HCEC 1CT (cell line): ENCODE results near the gene ZFP57.

Experiments
- DNase-seq: peaks from one replicate; pipeline ENCODE4 v3.0.0-alpha.2; 2017

ZFP57 gene

DNA sequence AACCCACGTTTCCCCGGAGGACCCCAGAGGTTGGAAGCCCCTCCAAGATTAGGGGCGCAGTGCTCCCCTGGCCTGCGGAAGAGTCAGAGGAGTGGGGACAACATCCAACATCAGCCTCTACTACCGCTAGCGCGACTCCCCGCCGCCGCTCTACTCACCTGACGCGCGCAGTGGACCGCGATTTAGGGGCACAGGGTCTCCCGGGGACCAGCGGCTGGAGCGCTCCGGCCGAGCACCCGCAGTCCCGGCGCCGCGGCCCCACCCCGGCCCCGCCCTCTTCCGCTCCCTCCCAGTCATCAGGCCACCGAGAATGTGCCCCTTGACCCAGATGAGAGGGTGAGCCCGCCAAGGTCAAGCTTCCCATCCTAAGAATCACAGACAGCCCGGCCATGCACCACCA lies at the start of gene ZFP57:
Gene ZFP57, minus strand, starts transcription at position 249 of the 400 bp plus-strand sequence. CDS start 4,149 bp downstream, outside the sequence.
- DNase-seq, result no peak

DNA sequence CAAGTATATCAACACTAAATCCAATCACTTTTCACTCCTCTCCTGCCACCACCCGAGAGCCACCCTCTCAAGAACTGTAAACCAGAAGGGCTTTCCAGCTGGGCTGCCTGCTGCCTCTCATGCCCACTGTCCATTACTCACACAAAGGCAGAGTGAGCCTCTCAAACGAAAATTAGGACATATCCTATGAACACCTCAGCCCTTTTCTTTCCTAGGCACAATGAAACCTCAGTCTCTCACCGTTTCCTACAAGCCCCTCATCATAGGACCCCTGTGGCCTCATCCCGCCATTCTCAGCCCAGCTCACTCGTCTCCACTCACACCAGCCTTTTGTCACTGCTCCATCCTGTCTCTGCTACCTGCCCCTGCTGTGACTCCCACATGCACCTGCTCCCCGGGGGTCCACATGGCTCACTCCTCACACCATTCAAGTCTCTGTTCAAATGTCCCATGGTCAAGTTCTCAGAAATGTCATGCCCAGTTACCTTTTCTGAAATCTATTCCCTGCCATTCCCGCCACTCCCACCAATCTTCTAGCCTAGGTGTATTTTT lies 49.7 kb upstream of the ZFP57 start:
- DNase-seq, result no peak

DNA sequence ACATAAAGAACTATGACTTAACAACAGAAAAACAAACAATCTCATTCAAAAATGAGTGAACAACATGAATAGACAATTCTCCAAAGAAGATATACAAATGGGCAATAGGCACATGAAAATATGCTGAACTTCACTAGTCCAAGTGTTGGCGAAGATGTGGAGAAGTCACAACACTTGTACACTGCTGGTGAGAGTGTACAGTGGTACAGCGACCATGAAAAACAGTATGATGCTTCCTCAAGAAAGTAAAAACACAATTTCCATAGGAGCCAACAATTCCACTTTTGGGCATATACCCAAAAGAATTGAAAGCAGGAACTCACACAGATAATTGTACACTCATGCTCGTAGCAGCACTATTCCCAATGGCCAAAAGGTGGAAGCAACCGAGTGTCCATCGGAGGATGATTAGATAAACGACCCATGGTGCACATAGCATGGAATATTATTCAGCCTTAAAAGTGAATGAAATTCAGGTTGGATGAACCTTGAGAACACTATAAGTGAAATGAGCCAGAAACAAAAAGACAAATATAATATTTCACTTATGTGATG lies 48.9 kb upstream of the ZFP57 start:
- DNase-seq, result no peak

DNA sequence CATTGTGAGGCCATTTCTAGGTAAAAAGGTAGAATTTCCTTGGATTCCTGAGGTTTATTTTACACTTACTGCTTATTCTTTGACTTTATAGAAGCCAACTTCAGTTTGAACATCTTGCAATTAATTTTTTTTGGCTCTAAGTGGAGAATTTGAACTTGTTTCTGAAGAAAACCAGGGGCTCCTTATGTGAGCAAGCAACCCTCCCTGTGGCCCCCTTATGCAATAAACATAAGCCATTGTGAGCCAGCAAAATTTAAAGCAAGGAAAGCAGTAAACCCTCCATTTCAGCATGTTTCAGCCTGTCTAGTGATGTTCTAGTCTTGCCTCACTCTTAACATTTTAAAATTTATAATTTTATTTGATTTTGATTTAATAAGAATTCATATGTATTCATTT lies 47.9 kb upstream of the ZFP57 start:
- DNase-seq, result no peak

DNA sequence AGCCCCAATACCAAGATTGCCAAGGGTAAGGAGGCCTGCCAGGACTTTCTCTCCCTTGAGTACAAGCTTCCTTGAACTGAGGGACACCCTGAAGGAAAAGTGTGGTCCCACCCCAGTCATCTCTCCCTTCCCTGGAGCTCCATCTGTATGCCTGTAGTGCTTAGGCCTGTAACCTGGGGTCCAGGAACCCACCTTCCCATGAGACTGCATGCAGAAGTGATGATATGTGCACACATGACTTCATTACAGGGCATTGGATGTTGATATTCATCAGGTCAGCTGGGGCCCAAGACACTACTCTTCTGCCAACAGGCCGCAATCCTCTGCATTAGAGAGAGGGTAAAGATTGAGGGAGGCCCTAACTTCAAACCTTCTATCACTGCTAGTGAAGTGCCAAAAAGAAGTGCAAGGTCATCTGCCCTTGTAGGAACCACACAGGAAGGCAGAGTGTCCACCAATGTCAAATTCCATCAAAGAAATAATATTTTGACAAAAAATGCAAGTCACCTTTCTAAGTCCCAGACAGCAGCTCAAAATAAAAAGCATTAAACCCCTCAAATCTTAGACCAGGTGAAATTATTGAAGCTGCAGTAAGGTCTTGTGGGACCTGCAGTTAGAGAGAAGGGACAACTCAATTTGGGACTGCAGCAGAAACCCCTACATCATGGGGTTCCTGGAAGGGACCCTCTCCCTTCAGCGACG lies 47.4 kb upstream of the ZFP57 start:
- no peak for DNase-seq

DNA sequence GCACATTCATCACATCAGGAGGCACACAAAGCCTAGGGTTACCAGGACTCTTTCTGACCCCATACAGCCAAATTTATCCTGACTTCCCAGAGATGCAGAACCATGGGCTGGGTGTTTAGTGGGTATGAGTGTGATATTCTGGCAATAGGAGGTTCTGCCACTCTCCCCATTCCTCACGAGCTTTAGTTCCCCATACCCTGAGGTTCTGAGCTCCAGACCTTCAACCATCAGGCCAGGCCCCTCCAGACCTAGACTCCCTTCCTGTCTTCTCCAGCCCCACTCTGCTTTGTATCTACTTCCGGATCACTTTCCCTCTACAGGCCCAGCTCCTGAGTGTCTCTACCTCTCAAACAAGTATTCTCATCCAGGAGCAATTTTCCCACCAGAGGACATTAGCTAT lies 46.7 kb upstream of the ZFP57 start:
- no peak for DNase-seq

DNA sequence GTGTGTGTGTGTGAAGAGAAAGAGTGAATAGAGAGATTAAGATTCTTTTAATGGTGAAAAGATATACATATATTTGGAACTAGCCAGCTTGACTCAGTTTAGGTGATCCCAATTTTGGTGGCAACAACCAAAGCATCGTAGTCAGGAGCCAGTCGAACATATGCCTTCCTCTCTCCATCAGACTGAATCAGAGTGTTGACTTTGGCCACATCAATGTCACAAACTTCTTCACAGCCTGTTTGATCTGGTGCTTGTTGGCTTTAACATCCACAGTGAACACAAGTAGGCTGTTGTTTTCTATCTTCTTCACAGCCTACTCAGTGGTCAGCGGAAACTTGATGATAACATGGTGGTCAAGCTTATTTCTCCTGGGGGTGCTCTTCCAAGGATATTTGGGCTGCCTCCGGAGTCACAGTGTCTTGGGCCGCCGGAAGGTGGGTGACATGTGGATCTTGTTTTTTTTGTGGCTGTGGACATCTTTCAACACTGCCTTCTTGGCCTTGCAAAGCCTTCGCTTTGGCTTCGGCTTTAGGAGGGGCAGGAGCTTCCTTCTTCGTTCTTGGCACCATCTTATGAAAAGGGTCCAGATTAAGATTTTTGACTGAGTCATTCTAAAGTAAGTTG lies 45.7 kb upstream of the ZFP57 start:
- no peak for DNase-seq

DNA sequence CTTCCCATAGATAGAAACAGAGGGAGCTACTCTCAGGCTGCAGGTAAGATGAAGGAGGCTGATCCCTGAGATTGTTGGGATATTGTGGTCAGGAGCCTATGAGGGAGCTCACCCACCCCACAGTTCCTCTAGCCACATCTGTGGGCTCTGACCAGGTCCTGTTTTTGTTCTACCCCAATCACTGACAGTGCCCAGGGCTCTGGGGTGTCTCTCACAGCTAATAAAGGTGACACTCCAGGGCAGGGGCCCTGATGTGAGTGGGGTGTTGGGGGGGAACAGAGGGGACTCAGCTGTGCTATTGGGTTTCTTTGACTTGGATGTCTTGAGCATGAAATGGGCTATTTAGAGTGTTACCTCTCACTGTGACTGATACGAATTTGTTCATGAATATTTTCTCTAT lies 45.0 kb upstream of the ZFP57 start:
- no peak for DNase-seq

DNA sequence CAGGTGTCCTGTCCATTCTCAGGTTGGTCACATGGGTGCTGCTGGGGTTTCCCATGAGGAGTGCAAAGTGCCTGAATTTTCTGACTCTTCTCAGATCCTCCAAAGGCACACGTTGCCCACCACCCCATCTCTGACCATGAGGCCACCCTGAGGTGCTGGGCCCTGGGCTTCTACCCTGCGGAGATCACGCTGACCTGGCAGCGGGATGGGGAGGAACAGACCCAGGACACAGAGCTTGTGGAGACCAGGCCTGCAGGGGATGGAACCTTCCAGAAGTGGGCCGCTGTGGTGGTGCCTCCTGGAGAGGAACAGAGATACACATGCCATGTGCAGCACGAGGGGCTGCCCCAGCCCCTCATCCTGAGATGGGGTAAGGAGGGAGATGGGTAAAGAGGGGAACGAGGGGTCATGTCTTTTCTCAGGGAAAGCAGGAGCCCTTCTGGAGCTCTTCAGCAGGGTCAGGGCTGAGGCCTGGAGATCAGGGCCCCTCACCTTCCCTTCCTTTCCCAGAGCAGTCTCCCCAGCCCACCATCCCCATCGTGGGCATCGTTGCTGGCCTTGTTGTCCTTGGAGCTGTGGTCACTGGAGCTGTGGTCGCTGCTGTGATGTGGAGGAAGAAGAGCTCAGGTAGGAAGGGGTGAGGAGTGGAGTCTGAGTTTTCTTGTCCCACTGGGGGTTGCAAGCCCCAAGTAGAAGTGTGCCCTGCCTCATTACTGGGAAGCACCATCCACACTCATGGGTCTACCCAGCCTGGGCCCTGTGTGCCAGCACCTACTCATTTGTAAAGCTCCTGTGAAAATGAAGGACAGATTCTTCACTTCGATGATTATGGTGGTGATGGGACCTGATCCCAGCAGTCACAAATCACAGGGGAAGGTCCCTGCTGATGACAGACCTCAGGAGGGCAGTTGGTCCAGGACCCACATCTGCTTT lies 44.3 kb upstream of the ZFP57 start:
- DNase-seq, result no peak

DNA sequence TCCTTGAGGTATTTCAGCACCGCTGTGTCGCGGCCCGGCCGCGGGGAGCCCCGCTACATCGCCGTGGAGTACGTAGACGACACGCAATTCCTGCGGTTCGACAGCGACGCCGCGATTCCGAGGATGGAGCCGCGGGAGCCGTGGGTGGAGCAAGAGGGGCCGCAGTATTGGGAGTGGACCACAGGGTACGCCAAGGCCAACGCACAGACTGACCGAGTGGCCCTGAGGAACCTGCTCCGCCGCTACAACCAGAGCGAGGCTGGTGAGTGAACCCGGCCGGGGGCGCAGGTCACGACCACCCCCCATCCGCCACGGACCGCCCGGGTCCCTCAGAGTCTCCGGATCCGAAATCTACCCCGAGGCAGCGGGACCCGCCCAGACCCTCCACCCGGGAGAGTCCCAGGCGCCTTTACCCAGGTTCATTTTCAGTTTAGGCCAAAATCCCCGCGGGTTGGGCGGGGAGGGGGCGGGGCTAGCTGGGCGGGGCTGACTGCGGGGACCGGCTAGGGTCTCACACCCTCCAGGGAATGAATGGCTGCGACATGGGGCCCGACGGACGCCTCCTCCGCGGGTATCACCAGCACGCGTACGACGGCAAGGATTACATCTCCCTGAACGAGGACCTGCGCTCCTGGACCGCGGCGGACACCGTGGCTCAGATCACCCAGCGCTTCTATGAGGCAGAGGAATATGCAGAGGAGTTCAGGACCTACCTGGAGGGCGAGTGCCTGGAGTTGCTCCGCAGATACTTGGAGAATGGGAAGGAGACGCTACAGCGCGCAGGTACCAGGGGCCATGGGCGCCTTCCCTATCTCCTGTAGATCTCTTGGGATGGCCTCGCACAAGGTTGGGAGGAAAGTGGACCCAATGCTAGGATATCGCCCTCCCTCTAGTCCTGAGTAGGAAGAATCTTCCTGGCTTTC lies 43.0 kb upstream of the ZFP57 start:
- no peak for DNase-seq

DNA sequence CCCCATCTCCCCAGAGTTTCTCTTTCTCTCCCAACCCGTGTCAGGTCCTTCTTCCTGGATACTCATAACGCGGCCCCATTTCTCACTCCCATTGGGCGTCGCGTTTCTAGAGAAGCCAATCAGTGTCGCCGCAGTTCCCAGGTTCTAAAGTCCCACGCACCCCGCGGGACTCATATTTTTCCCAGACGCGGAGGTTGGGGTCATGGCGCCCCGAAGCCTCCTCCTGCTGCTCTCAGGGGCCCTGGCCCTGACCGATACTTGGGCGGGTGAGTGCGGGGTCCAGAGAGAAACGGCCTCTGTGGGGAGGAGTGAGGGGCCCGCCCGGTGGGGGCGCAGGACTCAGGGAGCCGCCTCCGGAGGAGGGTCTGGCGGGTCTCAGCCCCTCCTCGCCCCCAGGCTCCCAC lies 42.3 kb upstream of the ZFP57 start, which contains the start of gene HLA-F:
Gene HLA-F, plus strand, starts transcription at position 173 of the 404 bp plus-strand sequence. Its CDS starts 30 bp downstream, at position 203.
- peak; percentile 56 for DNase-seq

DNA sequence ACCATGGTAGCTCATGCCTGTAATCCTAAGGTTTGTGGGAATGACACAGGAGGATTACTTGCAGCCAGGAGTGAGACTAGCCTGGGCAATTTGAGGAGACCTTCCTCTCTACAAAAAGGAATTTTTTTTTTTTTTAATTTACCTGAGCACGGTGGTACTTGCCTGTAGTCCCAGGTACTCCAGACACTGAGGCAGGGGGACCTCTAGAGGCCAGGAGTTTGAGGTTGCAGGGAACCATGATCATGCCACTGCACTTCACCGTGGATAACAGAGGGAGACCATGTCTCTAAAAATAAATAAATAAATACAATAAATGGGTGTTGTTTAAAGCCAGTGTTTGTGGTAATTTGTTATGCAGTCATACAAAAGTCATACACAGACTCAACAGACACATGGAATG lies 39.9 kb upstream of the ZFP57 start:
- DNase-seq, result no peak

DNA sequence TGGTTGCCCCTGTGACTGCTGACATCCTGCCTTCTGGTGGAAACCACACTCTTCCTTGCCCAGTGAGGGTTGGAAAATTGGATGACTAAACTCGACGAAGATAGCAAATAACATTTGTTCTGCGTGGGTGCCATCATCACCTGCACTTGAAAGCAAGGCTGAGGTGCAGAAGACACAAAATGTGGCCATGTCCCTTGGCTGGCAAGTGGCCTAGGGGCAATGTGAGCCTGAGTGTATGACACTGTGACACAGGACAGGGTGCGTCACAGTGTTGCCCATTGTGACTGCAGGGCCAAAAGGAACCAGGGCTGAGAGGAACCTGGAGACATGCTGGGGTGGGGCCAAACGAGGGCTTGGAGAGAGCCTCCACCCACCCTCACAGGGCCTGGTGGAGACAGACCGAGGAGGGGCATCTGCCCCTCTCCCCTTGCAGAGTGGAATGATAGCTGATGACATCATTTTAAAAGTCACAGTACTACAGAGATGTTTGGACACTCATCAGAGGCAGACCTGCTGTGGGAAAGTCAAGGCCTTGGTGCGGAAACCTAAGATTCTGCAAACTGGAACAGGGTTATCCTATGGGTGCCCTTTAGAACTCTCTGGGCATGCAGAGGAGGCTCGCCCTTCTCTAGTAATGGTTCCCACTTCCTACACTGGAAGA lies 29.5 kb upstream of the ZFP57 start:
- DNase-seq, result no peak

DNA sequence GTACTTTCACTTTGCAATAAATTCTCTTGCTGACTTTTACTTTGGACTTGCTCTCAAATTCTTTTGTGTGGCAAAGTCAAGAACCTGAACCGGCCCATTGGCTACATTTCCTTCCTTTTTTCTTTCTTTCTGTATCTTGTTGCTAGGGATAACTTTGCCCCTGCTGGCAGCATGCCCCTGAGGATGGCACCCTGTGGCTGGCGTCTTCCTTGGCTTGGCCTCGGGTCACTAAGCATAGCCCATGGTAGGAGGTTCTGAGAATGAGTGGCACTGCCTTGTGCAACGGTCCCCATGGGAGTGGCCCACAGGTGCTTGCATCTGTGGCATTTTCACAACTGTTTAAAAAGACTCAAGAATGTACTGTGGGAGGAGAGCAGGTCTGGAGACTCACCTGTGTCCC lies 28.2 kb upstream of the ZFP57 start:
- no peak for DNase-seq

DNA sequence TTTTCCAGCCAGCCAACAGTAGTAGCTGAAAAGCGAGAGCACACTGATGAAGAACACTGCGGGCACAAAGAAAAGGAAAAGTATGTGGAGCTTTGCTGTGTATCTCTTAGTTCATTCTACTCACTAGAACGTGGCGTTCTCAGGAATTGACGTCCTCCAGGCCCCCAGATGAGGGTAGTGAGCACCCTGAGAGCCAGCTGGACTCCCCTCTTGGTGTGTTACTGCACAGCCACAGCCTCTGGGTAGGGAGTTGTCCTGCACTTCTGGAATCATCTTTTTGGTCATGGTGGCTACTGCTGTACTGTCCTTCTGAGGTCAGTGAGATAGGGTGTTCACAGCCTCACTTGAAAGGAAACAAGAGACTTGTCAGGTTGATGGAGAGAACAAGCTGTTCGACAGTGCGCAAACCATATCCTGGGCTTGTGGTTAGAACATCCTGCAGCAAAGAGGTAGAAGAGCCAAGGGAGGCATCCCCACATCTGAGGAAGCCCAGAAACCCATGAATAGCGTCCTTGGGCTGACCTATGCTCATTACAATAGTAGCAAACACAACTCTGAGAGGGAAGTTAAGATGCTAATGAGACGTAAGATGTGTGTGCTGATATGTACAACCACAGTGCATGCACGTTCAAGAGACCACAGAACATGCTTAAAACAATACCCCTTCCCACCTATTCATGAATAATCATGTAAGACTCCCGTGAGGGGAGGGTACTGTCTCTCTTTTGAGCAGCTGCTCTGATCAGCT lies 27.7 kb upstream of the ZFP57 start:
- DNase-seq, result no peak

DNA sequence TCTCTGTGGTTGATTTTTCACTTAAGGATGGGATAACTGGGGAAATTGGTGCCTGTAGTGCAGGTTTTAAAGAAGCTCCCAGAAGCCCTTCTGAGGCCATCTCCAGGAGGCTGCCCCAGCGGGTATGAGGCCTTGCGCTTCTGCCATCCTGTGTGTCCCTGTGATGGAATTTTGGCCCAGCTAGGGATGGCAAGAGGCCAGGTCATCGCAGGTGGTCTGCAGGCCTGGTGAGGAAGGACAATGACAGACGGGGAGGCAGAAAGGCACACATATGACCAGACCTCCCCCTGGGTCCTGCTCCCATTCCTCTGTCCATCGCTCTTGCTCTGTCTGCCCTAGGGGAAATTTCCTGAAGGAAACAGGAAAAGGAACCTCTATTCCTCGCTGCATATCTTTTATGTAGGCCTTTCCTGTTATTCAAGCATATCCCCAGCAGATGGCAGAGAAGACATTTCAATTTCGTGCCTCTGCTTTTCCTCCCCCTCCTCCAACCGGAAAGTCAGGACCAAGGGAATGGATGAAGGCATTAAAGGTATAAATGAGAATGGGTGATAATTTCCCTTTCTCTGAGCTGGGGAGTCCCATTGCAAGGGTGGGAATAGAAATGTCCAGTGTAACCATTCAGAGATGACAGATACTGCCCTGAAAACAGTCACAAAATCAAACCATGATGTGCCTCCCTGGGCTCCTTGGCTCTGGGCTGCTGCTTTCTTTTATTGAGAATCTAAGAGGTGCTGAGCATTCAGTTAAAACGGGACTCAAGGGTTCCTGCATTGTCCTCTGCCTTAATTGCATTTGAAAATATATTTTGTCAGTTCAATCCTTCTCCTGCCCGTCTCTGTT lies 24.7 kb upstream of the ZFP57 start:
- peak; percentile 38 for DNase-seq

DNA sequence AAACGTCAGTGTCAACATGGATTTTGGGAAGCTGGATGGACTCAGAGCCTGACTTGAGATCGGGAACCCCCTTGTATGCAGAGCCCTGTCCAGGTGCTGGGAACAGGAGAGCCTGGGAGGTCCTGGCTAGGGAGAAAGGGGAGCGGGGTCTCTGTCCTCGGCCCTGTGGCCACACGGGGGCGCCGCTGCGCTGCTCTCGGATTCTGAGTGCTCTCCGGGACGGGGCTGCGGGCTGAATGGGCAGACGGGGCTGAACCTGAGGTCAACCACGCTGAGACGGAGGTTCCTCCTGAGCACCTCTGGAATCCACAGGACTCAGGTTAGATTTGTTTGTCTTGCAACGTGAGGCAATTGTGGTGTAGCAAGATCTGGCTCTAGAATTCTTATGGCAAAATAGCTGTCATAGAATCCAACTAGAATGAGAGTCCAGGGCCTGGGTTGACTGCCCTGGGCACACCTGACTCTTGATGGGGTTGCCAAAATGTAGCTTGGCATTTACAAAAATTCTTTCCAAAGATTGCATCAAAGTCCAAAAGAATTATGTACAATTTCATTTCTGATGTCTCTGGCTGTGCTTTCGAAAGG lies 21.7 kb upstream of the ZFP57 start:
- DNase-seq, result peak; percentile 27

DNA sequence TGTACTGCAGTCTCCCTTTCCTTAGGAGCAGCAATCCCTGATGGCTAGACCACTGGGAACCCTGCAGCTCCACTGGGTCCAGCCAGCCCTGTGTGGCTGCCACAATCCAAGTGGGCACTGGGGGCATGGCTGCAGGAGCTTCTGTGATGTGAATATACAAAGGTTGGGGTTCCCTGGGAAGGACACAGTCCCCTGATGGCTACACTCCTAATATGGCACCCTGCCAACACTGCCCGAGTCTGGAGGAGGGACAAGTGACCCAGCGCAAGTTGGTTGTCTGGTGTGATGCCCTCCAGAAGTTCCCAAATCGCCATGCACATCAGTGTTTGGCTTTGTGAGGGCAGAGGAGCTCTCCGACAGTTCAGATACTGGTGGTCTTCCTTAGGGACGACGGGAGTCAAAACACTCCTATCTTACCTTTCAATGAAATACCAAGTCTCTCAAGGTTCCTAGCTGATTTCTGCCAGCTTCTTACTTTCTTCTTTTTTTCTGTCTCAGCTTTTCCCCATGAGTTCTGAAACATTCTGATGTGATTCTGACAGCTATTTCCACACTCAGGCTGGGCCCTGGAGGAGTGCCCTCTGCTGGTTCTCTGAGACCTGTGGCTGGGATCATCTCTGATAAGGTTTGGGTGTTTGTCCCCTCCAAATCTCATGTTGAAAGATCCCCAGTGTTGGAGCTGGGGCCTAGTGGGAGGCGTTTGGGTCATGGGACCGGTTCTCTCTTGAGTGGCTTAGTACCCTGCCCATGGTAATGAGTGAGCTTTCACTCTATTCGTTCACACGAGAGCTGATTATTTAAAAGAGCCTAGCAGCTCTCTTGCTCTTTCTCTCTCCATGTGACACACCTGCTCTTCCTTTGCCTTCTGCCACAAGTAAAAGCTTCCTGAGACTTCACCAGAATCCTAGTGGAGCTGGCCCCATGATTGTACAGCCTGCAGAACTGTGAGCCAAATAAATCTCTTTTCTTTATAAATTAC lies 15.5 kb upstream of the ZFP57 start:
- DNase-seq, result no peak
